Mesendoderm (in vitro differentiated cells): ENCODE data around the gene ZNF627.
A peak's percentile ranks its signal among the peaks of the same experiment; 100 is the strongest.

ENCODE experiments used
- DNase-seq: peaks from one replicate; pipeline ENCODE4 v3.0.0; 2013
- H2AK5ac ChIP-seq: 2 replicates; pipeline ENCODE4 v1.6.1; 2013; ENCODE audit warnings: low read length, inconsistent platforms
- H2BK120ac ChIP-seq: 2 replicates; pipeline ENCODE4 v1.6.1; 2013; ENCODE audit warnings: low read depth, mild to moderate bottlenecking, low read length, moderate library complexity, mixed read lengths
- H2BK15ac ChIP-seq: replicated peaks from 2 replicates; pipeline ENCODE4 v1.6.1; 2013; ENCODE audit warnings: low read depth, mild to moderate bottlenecking, moderate library complexity
- H2BK5ac ChIP-seq: 2 replicates; pipeline ENCODE4 v1.6.1; 2013; ENCODE audit warnings: low read length, inconsistent platforms
- H3K18ac ChIP-seq: 2 replicates; pipeline ENCODE4 v1.6.1; 2013; ENCODE audit warnings: mild to moderate bottlenecking, low read length, mixed read lengths
- H3K23ac ChIP-seq: one replicate; pipeline ENCODE4 v1.6.1; 2013; ENCODE audit warnings: low read length
- H3K27ac ChIP-seq: 2 replicates; pipeline ENCODE4 v1.5.1; 2013; ENCODE audit warnings: low read depth, mild to moderate bottlenecking, inconsistent platforms, low read length, moderate library complexity
- H3K27me3 ChIP-seq: 2 replicates; pipeline ENCODE4 v1.6.1; 2013; ENCODE audit warnings: low read length, control low read depth, mild to moderate bottlenecking, inconsistent platforms; ENCODE audit not compliant: insufficient read depth, poor library complexity
- H3K36me3 ChIP-seq: 2 replicates; pipeline ENCODE4 v1.6.1; 2013; ENCODE audit warnings: low read length, inconsistent platforms; ENCODE audit not compliant: control insufficient read depth, insufficient read depth
- H3K4ac ChIP-seq: one replicate; pipeline ENCODE4 v1.6.1; 2013; ENCODE audit warnings: low read depth, mild to moderate bottlenecking, low read length, moderate library complexity
- H3K4me1 ChIP-seq: 2 replicates; pipeline ENCODE4 v1.6.1; 2013; ENCODE audit warnings: low read depth, low read length, inconsistent platforms; ENCODE audit not compliant: control insufficient read depth
- H3K4me2 ChIP-seq: 2 replicates; pipeline ENCODE4 v1.6.1; 2013; ENCODE audit warnings: low read length
- H3K4me3 ChIP-seq: 2 replicates; pipeline ENCODE4 v1.5.1; 2013; ENCODE audit warnings: mild to moderate bottlenecking, low read length
- H3K56ac ChIP-seq: one replicate; pipeline ENCODE4 v1.6.1; 2013; ENCODE audit warnings: low read length
- H3K79me1 ChIP-seq: 2 replicates; pipeline ENCODE4 v1.6.1; 2013; ENCODE audit warnings: low read length, inconsistent platforms
- H3K79me2 ChIP-seq: 2 replicates; pipeline ENCODE4 v1.6.1; 2013; ENCODE audit warnings: mild to moderate bottlenecking, low read length; ENCODE audit not compliant: control insufficient read depth, insufficient read depth
- H3K9ac ChIP-seq: 2 replicates; pipeline ENCODE4 v1.6.1; 2013; ENCODE audit warnings: low read length, inconsistent platforms
- H4K5ac ChIP-seq: one replicate; pipeline ENCODE4 v1.6.1; 2013; ENCODE audit warnings: low read length
- H4K8ac ChIP-seq: one replicate; pipeline ENCODE4 v1.6.1; 2013; ENCODE audit warnings: low read depth, mild to moderate bottlenecking, control low read depth, low read length, moderate library complexity
- WGBS: extraction: QIAGEN DNeasy Blood & Tissue Kit; methylation state at CpG from one replicate; pipeline ENCODE4 v1.1.7; 2013; ENCODE audit warnings: low lambda C conversion rate, missing lambda C conversion rate; ENCODE audit not compliant: insufficient coverage; ENCODE audit errors: extremely low coverage; 5-methylcytosine and 5-hydroxymethylcytosine counted together

Gene ZNF627

GRCh38 chr19:11606484-11606883 is 9.2 kb downstream of the ZNF627 start:
- no peaks in the 10 kb centered on the region for H3K4me1 ChIP-seq
- no peak overlapping the region for H3K4ac ChIP-seq
- H3K4me3 ChIP-seq, result no peak overlapping the region
- H2BK5ac ChIP-seq, result no peak overlapping the region
- H3K4me2 ChIP-seq, result no peak overlapping the region
- H3K18ac ChIP-seq, result no peak overlapping the region
- DNase-seq, result no peak
- H3K27me3 ChIP-seq, result no peaks in the 10 kb centered on the region
- H3K23ac ChIP-seq, result no peak overlapping the region
- H4K5ac ChIP-seq, result no peak overlapping the region
- H2AK5ac ChIP-seq, result no peak overlapping the region
- no peak overlapping the region for H4K8ac ChIP-seq
- peaks cover 4% of the 10 kb centered on the region for H3K36me3 ChIP-seq
- H2BK15ac ChIP-seq, result no peak overlapping the region
- H3K56ac ChIP-seq, result no peak overlapping the region
- WGBS, result no CpG with 5 or more reads among the region's 8 CpGs
- H3K79me1 ChIP-seq, result peaks cover 16% of the 10 kb centered on the region
- H3K79me2 ChIP-seq, result peaks cover 38% of the 10 kb centered on the region
- H3K9ac ChIP-seq, result no peak overlapping the region
- no peak overlapping the region for H2BK120ac ChIP-seq
- no peak overlapping the region for H3K27ac ChIP-seq

GRCh38 chr19:11611730-11612129 is 14.4 kb downstream of the ZNF627 start:
- Histone ChIP-seq H2BK15ac (no peak overlapping the region), H4K8ac (no peak overlapping the region), H3K9ac (no peak overlapping the region), H3K36me3 (peaks cover 5% of the 10 kb centered on the region), H3K18ac (no peak overlapping the region), H3K27me3 (no peaks in the 10 kb centered on the region), H3K56ac (no peak overlapping the region), H4K5ac (no peak overlapping the region), H3K4ac (no peak overlapping the region), H2BK5ac (no peak overlapping the region), H3K79me1 (peaks cover 2% of the 10 kb centered on the region), H3K27ac (no peak overlapping the region), H3K4me1 (no peaks in the 10 kb centered on the region), H3K23ac (no peak overlapping the region), H2AK5ac (no peak overlapping the region), H3K79me2 (peaks cover 14% of the 10 kb centered on the region), H2BK120ac (no peak overlapping the region), H3K4me3 (no peak overlapping the region), H3K4me2 (no peak overlapping the region)
- no CpG with 5 or more reads among the region's 1 CpG for WGBS
- DNase-seq, result no peak

- H3K23ac ChIP-seq, result no peak overlapping the region
- peaks cover 15% of the 10 kb centered on the region for H3K36me3 ChIP-seq
- no peak overlapping the region for H3K4ac ChIP-seq
- H3K79me1 ChIP-seq, result peaks cover 4% of the 10 kb centered on the region
- no peaks in the 10 kb centered on the region for H3K27me3 ChIP-seq
- no peak overlapping the region for H2BK15ac ChIP-seq
- H3K56ac ChIP-seq, result no peak overlapping the region
- no peak overlapping the region for H3K4me3 ChIP-seq
- no peak overlapping the region for H4K5ac ChIP-seq
- no peak overlapping the region for H2BK5ac ChIP-seq
- H4K8ac ChIP-seq, result no peak overlapping the region
- H3K18ac ChIP-seq, result no peak overlapping the region
- H3K27ac ChIP-seq, result no peak overlapping the region
- no peak overlapping the region for H3K9ac ChIP-seq
- DNase-seq, result peak; percentile 71
- no peaks in the 10 kb centered on the region for H3K4me1 ChIP-seq
- WGBS, result no CpG with 5 or more reads among the region's 5 CpGs
- no peak overlapping the region for H3K4me2 ChIP-seq
- no peak overlapping the region for H2BK120ac ChIP-seq
- H3K79me2 ChIP-seq, result peaks cover 14% of the 10 kb centered on the region
- no peak overlapping the region for H2AK5ac ChIP-seq
These were observed 15.7 kb downstream of the ZNF627 start for GRCh38 chr19:11612816-11613511.

- H3K4me1 ChIP-seq, result no peaks in the 10 kb centered on the region
- H3K9ac ChIP-seq, result no peak overlapping the region
- H3K79me2 ChIP-seq, result peaks cover 3% of the 10 kb centered on the region
- H3K4me2 ChIP-seq, result no peak overlapping the region
- WGBS, result no CpG with 5 or more reads among the region's 19 CpGs
- no peak overlapping the region for H4K5ac ChIP-seq
- H2BK15ac ChIP-seq, result no peak overlapping the region
- no peak for DNase-seq
- H3K4ac ChIP-seq, result no peak overlapping the region
- peaks cover 26% of the 10 kb centered on the region for H3K36me3 ChIP-seq
- no peak overlapping the region for H3K18ac ChIP-seq
- H2BK120ac ChIP-seq, result no peak overlapping the region
- H3K56ac ChIP-seq, result no peak overlapping the region
- no peak overlapping the region for H3K23ac ChIP-seq
- H4K8ac ChIP-seq, result no peak overlapping the region
- H3K4me3 ChIP-seq, result peak overlapping the region; percentile 13
- no peaks in the 10 kb centered on the region for H3K27me3 ChIP-seq
- H3K27ac ChIP-seq, result no peak overlapping the region
- no peak overlapping the region for H2AK5ac ChIP-seq
- H2BK5ac ChIP-seq, result no peak overlapping the region
- peaks cover 5% of the 10 kb centered on the region for H3K79me1 ChIP-seq
These were observed 20.1 kb downstream of the ZNF627 start for GRCh38 chr19:11617180-11618062.

GRCh38 chr19:11620553-11620952 is 23.3 kb downstream of the ZNF627 start:
- Histone ChIP-seq H4K5ac (no peak overlapping the region), H2AK5ac (no peak overlapping the region), H3K18ac (no peak overlapping the region), H4K8ac (no peak overlapping the region), H3K56ac (no peak overlapping the region), H3K27ac (no peak overlapping the region), H3K4me2 (no peak overlapping the region), H3K4me1 (no peaks in the 10 kb centered on the region), H3K79me2 (no peaks in the 10 kb centered on the region), H3K4me3 (no peak overlapping the region), H3K36me3 (peaks cover 26% of the 10 kb centered on the region), H3K79me1 (peaks cover 3% of the 10 kb centered on the region), H3K23ac (no peak overlapping the region), H3K9ac (no peak overlapping the region), H3K27me3 (no peaks in the 10 kb centered on the region), H3K4ac (no peak overlapping the region), H2BK15ac (no peak overlapping the region), H2BK5ac (no peak overlapping the region), H2BK120ac (no peak overlapping the region)
- no CpG with 5 or more reads among the region's 4 CpGs for WGBS
- DNase-seq, result no peak
